HEK293 (cell line): Measurements from ENCODE around the gene ABHD14A.

Experiments
- BCL11B ChIP-seq: fragments of 450-650 bp; formaldehyde crosslinking; IDR thresholded peaks from 2 replicates; pipeline ENCODE4 v1.5.1; 2016; ENCODE audit warnings: low read depth, missing biosample characterization, missing genetic modification characterization
- GLIS1 ChIP-seq: fragments of 450-650 bp; formaldehyde crosslinking; IDR thresholded peaks from 2 replicates; pipeline ENCODE4 v1.5.1; 2016; ENCODE audit warnings: missing biosample characterization, missing genetic modification characterization
- OVOL3 ChIP-seq: fragments of 450-650 bp; formaldehyde crosslinking; IDR thresholded peaks from 2 replicates; pipeline ENCODE4 v1.5.1; 2016; ENCODE audit warnings: missing biosample characterization, missing genetic modification characterization
- PRDM1 ChIP-seq: fragments of 450-650 bp; formaldehyde crosslinking; IDR thresholded peaks from 2 replicates; pipeline ENCODE4; 2016; ENCODE audit warnings: missing biosample characterization, missing genetic modification characterization
- PRDM2 ChIP-seq: fragments of 450-650 bp; formaldehyde crosslinking; IDR thresholded peaks from 2 replicates; pipeline ENCODE4 v1.5.1; 2016; ENCODE audit warnings: missing biosample characterization, missing genetic modification characterization, borderline replicate concordance
- PRDM6 ChIP-seq: fragments of 450-650 bp; formaldehyde crosslinking; IDR thresholded peaks from 2 replicates; pipeline ENCODE4 v1.5.1; 2017; ENCODE audit warnings: missing biosample characterization, missing genetic modification characterization
- SALL2 ChIP-seq: fragments of 450-650 bp; formaldehyde crosslinking; IDR thresholded peaks from 2 replicates; pipeline ENCODE4 v1.5.0; 2017; ENCODE audit warnings: missing biosample characterization, mild to moderate bottlenecking, missing genetic modification characterization, borderline replicate concordance
- SP2 ChIP-seq: fragments of 450-650 bp; formaldehyde crosslinking; IDR thresholded peaks from 2 replicates; pipeline ENCODE4 v1.5.1; 2016; ENCODE audit warnings: missing biosample characterization, missing genetic modification characterization
- WT1 ChIP-seq: fragments of 450-650 bp; formaldehyde crosslinking; IDR thresholded peaks from 2 replicates; pipeline ENCODE4 v1.5.1; 2016; ENCODE audit warnings: missing biosample characterization, missing genetic modification characterization
- ZFHX2 ChIP-seq: fragments of 450-650 bp; formaldehyde crosslinking; conservative IDR thresholded peaks from 2 replicates; pipeline ENCODE4 v1.5.1; 2016; ENCODE audit warnings: missing biosample characterization, missing genetic modification characterization
- ZFP37 ChIP-seq: fragments of 450-650 bp; formaldehyde crosslinking; IDR thresholded peaks from 2 replicates; pipeline ENCODE4 v1.5.1; 2016; ENCODE audit warnings: missing biosample characterization, missing genetic modification characterization
- ZNF10 ChIP-seq: fragments of 450-650 bp; formaldehyde crosslinking; IDR thresholded peaks from 2 replicates; pipeline ENCODE4 v1.5.1; 2017; ENCODE audit warnings: missing biosample characterization, missing genetic modification characterization
- ZNF121 ChIP-seq: fragments of 450-650 bp; formaldehyde crosslinking; IDR thresholded peaks from 2 replicates; pipeline ENCODE4 v1.5.1; 2016; ENCODE audit warnings: missing biosample characterization, missing genetic modification characterization
- ZNF19 ChIP-seq: fragments of 450-650 bp; formaldehyde crosslinking; IDR thresholded peaks from 2 replicates; pipeline ENCODE4; 2016; ENCODE audit warnings: missing biosample characterization, missing genetic modification characterization, low read depth
- ZNF211 ChIP-seq: fragments of 450-650 bp; formaldehyde crosslinking; IDR thresholded peaks from 2 replicates; pipeline ENCODE4 v1.5.1; 2016; ENCODE audit warnings: low read depth, missing biosample characterization, missing genetic modification characterization
- ZNF221 ChIP-seq: fragments of 450-650 bp; formaldehyde crosslinking; IDR thresholded peaks from 2 replicates; pipeline ENCODE4 v1.5.1; 2017; ENCODE audit warnings: missing biosample characterization, missing genetic modification characterization, borderline replicate concordance
- ZNF248 ChIP-seq: fragments of 450-650 bp; formaldehyde crosslinking; IDR thresholded peaks from 2 replicates; pipeline ENCODE4 v1.5.1; 2017; ENCODE audit warnings: missing biosample characterization, missing genetic modification characterization
- ZNF37A ChIP-seq: fragments of 450-650 bp; IDR thresholded peaks from 2 replicates; pipeline ENCODE4 v1.5.1; 2018; ENCODE audit warnings: missing biosample characterization, missing genetic modification characterization
- ZNF571 ChIP-seq: fragments of 450-650 bp; formaldehyde crosslinking; IDR thresholded peaks from 2 replicates; pipeline ENCODE4 v1.5.0; 2017; ENCODE audit warnings: missing biosample characterization, missing genetic modification characterization
- ZNF596 ChIP-seq: fragments of 450-650 bp; IDR thresholded peaks from 2 replicates; pipeline ENCODE4 v1.5.0; 2018; ENCODE audit warnings: missing biosample characterization, mild to moderate bottlenecking, missing genetic modification characterization, moderate library complexity
- ZNF600 ChIP-seq: fragments of 450-650 bp; formaldehyde crosslinking; IDR thresholded peaks from 2 replicates; pipeline ENCODE4 v1.5.1; 2016; ENCODE audit warnings: missing biosample characterization, missing genetic modification characterization
- ZNF645 ChIP-seq: fragments of 450-650 bp; formaldehyde crosslinking; IDR thresholded peaks from 2 replicates; pipeline ENCODE4; 2016; ENCODE audit warnings: missing biosample characterization, missing genetic modification characterization
- ZNF664 ChIP-seq: fragments of 450-650 bp; formaldehyde crosslinking; IDR thresholded peaks from 2 replicates; pipeline ENCODE4 v1.5.1; 2016; ENCODE audit warnings: missing biosample characterization, missing genetic modification characterization
- ZNF768 ChIP-seq: fragments of 450-650 bp; formaldehyde crosslinking; IDR thresholded peaks from 2 replicates; pipeline ENCODE4 v1.5.1; 2018; ENCODE audit warnings: missing biosample characterization, mild to moderate bottlenecking, missing genetic modification characterization
- ZNF792 ChIP-seq: fragments of 450-650 bp; formaldehyde crosslinking; IDR thresholded peaks from 2 replicates; pipeline ENCODE4 v1.5.1; 2016; ENCODE audit warnings: missing biosample characterization, missing genetic modification characterization
- TF ChIP-seq, protein P1 (sequence below): fragments of 450-650 bp; IDR thresholded peaks from 2 replicates; pipeline ENCODE4 v1.5.1; 2018; ENCODE audit warnings: missing biosample characterization, missing genetic modification characterization
- TF ChIP-seq, protein P2 (sequence below): IDR thresholded peaks from 2 replicates; pipeline ENCODE4 v1.6.1; 2011; ENCODE audit warnings: mild to moderate bottlenecking, low read depth, low read length, borderline replicate concordance
- TF ChIP-seq, protein P3 (sequence below): fragments of 450-650 bp; formaldehyde crosslinking; IDR thresholded peaks from 2 replicates; pipeline ENCODE4 v1.5.1; 2016; ENCODE audit warnings: missing biosample characterization, missing genetic modification characterization

ABHD14A gene

DNA sequence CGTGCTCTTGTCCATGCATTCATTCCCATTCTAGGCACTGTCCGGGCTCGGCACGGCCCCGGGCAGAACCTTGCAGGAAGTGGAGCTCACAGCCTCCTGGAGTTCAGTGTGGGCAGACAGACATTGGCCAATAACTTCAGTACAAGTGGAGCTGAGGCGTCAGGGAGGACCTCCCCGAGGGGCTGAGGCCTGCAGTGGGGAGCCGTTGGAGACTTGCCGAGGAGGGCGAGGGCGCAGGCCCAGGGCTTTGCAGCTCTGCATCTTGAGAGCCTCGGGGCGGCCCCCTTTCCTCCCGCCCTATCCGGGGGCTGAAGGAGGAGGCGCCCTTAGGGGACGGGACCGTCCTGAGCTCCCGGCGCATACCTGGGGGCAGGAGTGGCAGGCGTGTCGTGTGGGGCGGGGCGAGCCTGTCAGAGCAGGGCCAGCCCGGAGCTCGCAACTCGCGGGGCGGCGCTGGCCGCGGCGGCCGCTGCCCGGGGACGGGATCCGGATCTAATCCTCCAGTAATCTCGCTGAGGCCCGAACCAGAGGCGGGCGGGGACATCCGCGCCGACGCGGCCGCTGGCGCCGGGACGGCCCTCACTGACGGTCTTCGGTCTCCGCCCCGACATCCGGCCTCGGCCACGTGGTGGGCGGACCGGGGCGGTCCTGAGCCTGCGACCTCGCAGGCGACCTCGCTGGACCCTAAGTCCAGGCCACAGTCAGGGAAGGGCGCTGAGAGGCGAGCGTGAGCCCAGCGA lies 8.1 kb downstream of the ABHD14A start, which contains the start of gene ACY1 (continued):
- no peak for TF ChIP-seq ZNF248
- no peak for TF ChIP-seq ZNF792 (tag by site-specific recombination)
- TF ChIP-seq ZNF221 (tag by site-specific recombination) = no peak
- TF ChIP-seq SP2 (tag by site-specific recombination) = peak; percentile 85
- no peak for TF ChIP-seq SALL2 (tag by site-specific recombination)
- TF ChIP-seq WT1 (tag by site-specific recombination) = no peak
- TF ChIP-seq, protein P1, sequence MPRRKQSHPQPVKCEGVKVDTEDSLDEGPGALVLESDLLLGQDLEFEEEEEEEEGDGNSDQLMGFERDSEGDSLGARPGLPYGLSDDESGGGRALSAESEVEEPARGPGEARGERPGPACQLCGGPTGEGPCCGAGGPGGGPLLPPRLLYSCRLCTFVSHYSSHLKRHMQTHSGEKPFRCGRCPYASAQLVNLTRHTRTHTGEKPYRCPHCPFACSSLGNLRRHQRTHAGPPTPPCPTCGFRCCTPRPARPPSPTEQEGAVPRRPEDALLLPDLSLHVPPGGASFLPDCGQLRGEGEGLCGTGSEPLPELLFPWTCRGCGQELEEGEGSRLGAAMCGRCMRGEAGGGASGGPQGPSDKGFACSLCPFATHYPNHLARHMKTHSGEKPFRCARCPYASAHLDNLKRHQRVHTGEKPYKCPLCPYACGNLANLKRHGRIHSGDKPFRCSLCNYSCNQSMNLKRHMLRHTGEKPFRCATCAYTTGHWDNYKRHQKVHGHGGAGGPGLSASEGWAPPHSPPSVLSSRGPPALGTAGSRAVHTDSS = no peak
- TF ChIP-seq OVOL3 (tag by site-specific recombination) = no peak
- peak; percentile 36 for TF ChIP-seq ZFHX2
- TF ChIP-seq ZNF645 = no peak
- no peak for TF ChIP-seq ZNF596 (tag by site-specific recombination)
- TF ChIP-seq ZNF768 = no peak
- no peak for TF ChIP-seq PRDM2 (tag by site-specific recombination)
- TF ChIP-seq PRDM6 (tag by site-specific recombination) = no peak
- TF ChIP-seq GLIS1 (tag by site-specific recombination) = peak; percentile 88
- no peak for TF ChIP-seq ZNF571 (tag by site-specific recombination)
- no peak for TF ChIP-seq ZNF211 (tag by site-specific recombination)
- no peak for TF ChIP-seq PRDM1 (tag by site-specific recombination)
- TF ChIP-seq, protein P2, sequence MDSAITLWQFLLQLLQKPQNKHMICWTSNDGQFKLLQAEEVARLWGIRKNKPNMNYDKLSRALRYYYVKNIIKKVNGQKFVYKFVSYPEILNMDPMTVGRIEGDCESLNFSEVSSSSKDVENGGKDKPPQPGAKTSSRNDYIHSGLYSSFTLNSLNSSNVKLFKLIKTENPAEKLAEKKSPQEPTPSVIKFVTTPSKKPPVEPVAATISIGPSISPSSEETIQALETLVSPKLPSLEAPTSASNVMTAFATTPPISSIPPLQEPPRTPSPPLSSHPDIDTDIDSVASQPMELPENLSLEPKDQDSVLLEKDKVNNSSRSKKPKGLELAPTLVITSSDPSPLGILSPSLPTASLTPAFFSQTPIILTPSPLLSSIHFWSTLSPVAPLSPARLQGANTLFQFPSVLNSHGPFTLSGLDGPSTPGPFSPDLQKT = no peak
- TF ChIP-seq, protein P3, sequence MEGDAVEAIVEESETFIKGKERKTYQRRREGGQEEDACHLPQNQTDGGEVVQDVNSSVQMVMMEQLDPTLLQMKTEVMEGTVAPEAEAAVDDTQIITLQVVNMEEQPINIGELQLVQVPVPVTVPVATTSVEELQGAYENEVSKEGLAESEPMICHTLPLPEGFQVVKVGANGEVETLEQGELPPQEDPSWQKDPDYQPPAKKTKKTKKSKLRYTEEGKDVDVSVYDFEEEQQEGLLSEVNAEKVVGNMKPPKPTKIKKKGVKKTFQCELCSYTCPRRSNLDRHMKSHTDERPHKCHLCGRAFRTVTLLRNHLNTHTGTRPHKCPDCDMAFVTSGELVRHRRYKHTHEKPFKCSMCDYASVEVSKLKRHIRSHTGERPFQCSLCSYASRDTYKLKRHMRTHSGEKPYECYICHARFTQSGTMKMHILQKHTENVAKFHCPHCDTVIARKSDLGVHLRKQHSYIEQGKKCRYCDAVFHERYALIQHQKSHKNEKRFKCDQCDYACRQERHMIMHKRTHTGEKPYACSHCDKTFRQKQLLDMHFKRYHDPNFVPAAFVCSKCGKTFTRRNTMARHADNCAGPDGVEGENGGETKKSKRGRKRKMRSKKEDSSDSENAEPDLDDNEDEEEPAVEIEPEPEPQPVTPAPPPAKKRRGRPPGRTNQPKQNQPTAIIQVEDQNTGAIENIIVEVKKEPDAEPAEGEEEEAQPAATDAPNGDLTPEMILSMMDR (tag by site-specific recombination) = no peak; the same call in none of the 2 replicates
- TF ChIP-seq BCL11B = no peak
- TF ChIP-seq ZNF19 (tag by site-specific recombination) = no peak
- TF ChIP-seq ZFP37 = no peak
- TF ChIP-seq ZNF600 = no peak
- TF ChIP-seq ZNF121 = no peak
- no peak for TF ChIP-seq ZNF10 (tag by site-specific recombination)
- no peak for TF ChIP-seq ZNF37A (tag by site-specific recombination)
- TF ChIP-seq ZNF664 = no peak
